COLO829 (cell line): ENCODE data around the gene MAP9.
A peak's percentile ranks its signal among the peaks of the same experiment; 100 is the strongest.
"Not testable (repeated sequence)": the region's sequence is repeated elsewhere in the genome, so short reads cannot be mapped to it uniquely, and the experiment has no call there.

Source experiments
- DNase-seq: peaks from one replicate; pipeline ENCODE4 v3.0.0; 2012; ENCODE audit warnings: low spot score

MAP9 gene

GRCh38 chr4:155376387-155377268 lies at the start of gene MAP9:
Gene MAP9 (minus strand): TSS chr4:155376965. CDS start chr4:155375850, 1,115 bp downstream.
- peak; percentile 86 for DNase-seq

- DNase-seq: not testable (repeated sequence)
These were observed 48.0 kb upstream of the MAP9 start for GRCh38 chr4:155424778-155425177.

- DNase-seq: no peak
These were observed 46.9 kb upstream of the MAP9 start for GRCh38 chr4:155423671-155424070.

GRCh38 chr4:155419266-155419665 lies 42.5 kb upstream of the MAP9 start:
- peak; percentile 80 for DNase-seq

GRCh38 chr4:155415662-155416061 lies 38.9 kb upstream of the MAP9 start:
- no peak for DNase-seq

GRCh38 chr4:155413451-155413850 lies 36.7 kb upstream of the MAP9 start:
- DNase-seq: no peak

GRCh38 chr4:155411546-155411945 lies 34.8 kb upstream of the MAP9 start:
- DNase-seq: no peak

GRCh38 chr4:155408796-155409195 lies 32.0 kb upstream of the MAP9 start:
- no peak for DNase-seq

- no peak for DNase-seq
These were observed 30.7 kb upstream of the MAP9 start for GRCh38 chr4:155407480-155407879.

GRCh38 chr4:155405059-155405458 lies 28.3 kb upstream of the MAP9 start:
- DNase-seq: no peak

- peak; percentile 79 for DNase-seq
These were observed 27.1 kb upstream of the MAP9 start for GRCh38 chr4:155403886-155404285.

GRCh38 chr4:155402941-155403340 lies 26.2 kb upstream of the MAP9 start:
- DNase-seq: no peak

- DNase-seq: no peak
These were observed 24.1 kb upstream of the MAP9 start for GRCh38 chr4:155400893-155401292.

- no peak for DNase-seq
These were observed 23.4 kb upstream of the MAP9 start for GRCh38 chr4:155399974-155400697.

GRCh38 chr4:155392481-155393184 lies 15.9 kb upstream of the MAP9 start:
- DNase-seq: peak; percentile 76

- DNase-seq: no peak
These were observed 15.2 kb upstream of the MAP9 start for GRCh38 chr4:155391932-155392331.

GRCh38 chr4:155388162-155388561 lies 11.4 kb upstream of the MAP9 start:
- DNase-seq: no peak

- DNase-seq: no peak
These were observed 6.8 kb upstream of the MAP9 start for GRCh38 chr4:155383541-155383940.

GRCh38 chr4:155377276-155377675 lies 511 bp upstream of the MAP9 start:
- DNase-seq: no peak

- no peak for DNase-seq
These were observed 5.2 kb downstream of the MAP9 start for GRCh38 chr4:155371432-155372043.

GRCh38 chr4:155367608-155368007 lies 9.2 kb downstream of the MAP9 start:
- no peak for DNase-seq

- DNase-seq: peak; percentile 34
These were observed 22.7 kb downstream of the MAP9 start for GRCh38 chr4:155353923-155354540.
